GM12873 (cell line): ENCODE data around the gene BICDL2.

Experiments
- TF ChIP-seq, protein P1 (sequence below): IDR thresholded peaks from 2 replicates; pipeline ENCODE4 v1.5.1; 2012; ENCODE audit warnings: low read depth, mild to moderate bottlenecking, moderate library complexity, low read length, control low read depth; ENCODE audit not compliant: insufficient read depth; ENCODE audit errors: missing control alignments

BICDL2 gene

DNA sequence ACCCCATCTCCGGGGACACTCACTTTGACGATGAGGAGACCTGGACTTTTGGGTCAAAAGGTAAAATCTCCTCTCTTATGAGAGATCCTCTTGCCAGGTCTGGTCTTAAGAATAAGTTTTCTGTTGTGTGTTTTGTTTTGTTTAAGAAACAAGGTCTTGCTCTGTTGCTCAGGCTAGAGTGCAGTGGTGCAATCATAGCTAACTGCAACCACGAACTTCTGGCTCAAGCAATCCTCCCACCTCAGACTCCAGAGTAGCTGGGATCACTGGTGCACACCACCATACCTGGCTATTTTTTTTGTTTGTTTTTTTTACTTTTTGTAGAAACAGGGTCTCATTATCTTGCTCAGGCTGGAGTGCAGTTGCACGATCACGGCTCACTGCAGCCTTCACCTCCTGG, 13.7 kb upstream of the BICDL2 start:
- TF ChIP-seq, protein P1, sequence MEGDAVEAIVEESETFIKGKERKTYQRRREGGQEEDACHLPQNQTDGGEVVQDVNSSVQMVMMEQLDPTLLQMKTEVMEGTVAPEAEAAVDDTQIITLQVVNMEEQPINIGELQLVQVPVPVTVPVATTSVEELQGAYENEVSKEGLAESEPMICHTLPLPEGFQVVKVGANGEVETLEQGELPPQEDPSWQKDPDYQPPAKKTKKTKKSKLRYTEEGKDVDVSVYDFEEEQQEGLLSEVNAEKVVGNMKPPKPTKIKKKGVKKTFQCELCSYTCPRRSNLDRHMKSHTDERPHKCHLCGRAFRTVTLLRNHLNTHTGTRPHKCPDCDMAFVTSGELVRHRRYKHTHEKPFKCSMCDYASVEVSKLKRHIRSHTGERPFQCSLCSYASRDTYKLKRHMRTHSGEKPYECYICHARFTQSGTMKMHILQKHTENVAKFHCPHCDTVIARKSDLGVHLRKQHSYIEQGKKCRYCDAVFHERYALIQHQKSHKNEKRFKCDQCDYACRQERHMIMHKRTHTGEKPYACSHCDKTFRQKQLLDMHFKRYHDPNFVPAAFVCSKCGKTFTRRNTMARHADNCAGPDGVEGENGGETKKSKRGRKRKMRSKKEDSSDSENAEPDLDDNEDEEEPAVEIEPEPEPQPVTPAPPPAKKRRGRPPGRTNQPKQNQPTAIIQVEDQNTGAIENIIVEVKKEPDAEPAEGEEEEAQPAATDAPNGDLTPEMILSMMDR: no peak

DNA sequence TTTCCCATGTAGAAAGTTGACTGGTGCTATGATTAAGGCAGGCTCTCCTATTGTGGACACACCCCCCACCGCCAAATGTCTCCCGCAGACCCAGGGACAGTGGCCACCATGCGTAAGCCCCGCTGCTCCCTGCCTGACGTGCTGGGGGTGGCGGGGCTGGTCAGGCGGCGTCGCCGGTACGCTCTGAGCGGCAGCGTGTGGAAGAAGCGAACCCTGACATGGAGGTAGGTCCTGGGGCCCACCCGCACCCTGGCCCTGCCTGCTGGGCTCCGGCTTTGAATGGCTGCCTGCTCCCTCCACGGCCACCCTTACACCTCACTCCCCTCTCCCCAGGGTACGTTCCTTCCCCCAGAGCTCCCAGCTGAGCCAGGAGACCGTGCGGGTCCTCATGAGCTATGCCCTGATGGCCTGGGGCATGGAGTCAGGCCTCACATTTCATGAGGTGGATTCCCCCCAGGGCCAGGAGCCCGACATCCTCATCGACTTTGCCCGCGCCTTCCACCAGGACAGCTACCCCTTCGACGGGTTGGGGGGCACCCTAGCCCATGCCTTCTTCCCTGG, 13.3 kb upstream of the BICDL2 start:
- TF ChIP-seq, protein P1: no peak

DNA sequence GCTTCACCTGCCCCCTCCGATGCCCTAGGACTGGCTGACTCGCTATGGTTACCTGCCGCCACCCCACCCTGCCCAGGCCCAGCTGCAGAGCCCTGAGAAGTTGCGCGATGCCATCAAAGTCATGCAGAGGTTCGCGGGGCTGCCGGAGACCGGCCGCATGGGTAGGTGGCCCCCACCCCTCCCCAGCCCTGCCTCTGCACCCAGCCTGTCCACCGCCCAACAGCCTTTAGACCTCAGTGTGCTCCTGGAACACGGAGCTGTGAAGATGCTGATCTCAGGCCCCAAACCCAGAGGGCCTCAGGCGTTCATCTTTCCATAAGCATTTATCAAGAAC, 10.6 kb upstream of the BICDL2 start:
- TF ChIP-seq, protein P1: no peak

DNA sequence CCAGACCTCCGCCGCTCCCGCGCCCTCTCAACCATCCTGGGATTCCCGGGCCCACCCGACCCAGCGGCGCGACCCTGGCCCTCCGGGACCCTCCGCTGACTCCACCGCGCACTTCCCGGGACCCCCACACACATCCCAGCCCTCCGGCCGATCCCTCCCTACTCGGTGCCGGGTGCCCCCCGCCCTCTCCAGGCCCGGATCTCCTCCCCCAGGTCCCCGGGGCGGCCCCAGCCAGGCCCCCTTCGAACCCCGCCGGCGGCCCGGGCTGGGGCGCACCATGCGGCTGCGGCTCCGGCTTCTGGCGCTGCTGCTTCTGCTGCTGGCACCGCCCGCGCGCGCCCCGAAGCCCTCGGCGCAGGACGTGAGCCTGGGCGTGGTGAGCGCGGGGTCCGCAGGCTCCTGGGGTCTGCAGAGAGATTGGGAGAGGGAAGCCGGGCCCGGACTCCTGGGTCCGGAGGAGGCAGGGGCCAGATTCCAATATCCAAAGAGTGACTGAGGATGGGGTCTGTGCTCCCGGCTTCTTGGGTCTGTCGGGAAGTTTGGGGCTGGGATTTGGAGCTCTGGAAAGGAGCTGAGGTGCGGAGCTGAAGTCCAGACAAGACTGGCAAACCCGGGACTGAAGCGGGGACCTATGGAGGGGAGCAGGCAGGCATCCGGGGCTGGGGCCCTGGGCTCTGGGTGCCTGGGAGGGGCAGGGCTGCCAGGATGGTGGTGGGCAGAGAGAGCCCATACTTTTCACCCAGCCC, 10.1 kb upstream of the BICDL2 start:
- TF ChIP-seq, protein P1: no peak

DNA sequence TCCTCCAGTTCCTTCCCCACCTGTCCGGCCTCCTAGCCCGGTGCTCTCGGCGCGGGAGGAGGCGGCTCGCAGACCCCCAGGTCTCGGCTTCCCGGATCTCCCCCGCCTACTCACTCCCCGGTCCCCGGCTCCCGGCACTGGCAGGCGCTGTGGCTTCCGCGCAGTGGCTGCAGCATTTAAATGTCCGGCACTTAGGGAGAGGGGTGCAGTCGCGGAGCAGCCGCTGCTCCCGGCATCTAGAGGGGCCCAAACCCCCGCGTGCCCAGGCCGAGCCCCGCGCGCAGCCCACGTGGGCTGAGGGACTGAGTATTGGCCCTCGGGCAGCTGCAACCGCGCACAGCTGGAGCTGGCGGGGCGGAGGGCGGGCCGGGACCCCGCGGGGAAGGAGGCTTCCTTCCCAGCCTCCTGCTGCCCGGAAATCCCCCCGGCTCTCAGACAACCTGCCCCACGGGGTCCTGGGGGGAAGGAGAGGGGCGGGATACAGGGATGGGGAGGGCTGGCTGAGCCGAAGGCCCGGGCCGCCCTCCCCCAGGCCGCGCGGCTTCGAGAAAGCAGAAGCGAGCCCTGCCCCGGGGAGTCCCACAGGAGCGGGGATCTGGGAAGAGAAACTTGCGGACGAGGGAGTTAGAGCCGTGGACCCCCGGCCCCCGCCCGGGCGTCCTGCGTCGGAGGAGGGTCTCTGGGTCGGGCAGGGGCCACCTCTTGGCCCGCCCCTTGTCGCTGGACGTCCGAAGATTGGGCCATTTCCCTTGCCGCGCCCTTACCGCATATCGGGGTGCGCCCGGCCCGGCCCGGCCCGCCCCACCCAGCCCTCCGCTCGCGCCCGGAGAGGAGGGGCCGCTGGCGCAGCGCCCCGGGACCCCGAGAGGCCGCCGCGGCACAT, 9.3 kb upstream of the BICDL2 start, which contains the start of gene MMP25:
Gene MMP25 (plus strand): TSS at position 804 of the 883 bp plus-strand sequence. CDS start 357 bp downstream, outside the sequence.
- TF ChIP-seq, protein P1: no peak

DNA sequence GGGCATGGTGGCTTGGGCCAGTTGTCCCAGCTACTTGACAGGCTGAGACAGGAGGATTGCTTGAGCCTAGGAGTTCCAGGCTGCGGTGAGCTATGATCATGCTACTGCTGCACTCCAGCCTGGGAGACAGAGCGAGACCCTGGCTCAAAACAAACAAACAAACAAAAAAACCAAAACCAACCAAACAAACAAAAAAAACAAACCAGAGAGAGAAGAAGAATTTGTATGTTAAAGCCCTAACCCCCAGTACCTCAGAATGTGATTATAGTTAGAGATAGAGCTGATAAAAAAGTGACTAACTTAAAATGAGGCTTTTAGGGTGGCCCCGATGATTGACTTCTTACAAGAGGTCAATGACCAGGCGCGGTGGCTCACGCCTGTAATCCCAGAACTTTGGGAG, 8.0 kb upstream of the BICDL2 start:
- TF ChIP-seq, protein P1: no peak

DNA sequence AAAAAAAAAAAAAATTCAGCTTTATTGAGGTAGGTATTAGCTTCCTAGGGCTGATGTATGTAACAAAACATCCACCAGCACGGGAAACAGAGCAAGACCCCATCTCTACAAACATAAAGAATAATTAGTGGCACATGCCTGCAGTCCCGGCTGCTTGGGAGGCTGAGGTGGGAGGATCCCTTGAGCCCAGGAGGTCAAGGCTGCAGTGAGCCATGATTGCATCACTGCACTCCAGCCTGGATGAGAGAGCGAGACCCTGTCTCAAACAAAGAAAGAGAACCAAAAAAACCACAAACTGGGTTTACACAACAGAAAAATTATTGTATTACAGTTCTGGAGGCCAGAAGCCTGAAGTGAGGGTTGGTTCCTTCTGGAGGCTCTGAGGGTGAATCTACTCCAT, 5.6 kb upstream of the BICDL2 start:
- TF ChIP-seq, protein P1: no peak
